Activated CD8-positive, alpha-beta memory T cell treated with anti-CD3 and anti-CD28 coated beads, Interleukin-2, amount 50 U/mL, for 1 hour (primary cell): ENCODE data around the gene RGP1.

ENCODE experiments used
- DNase-seq: peaks from one replicate; pipeline ENCODE4 v3.0.0-alpha.2; 2020; ENCODE audit errors: extremely low read depth

The RGP1 gene

DNA sequence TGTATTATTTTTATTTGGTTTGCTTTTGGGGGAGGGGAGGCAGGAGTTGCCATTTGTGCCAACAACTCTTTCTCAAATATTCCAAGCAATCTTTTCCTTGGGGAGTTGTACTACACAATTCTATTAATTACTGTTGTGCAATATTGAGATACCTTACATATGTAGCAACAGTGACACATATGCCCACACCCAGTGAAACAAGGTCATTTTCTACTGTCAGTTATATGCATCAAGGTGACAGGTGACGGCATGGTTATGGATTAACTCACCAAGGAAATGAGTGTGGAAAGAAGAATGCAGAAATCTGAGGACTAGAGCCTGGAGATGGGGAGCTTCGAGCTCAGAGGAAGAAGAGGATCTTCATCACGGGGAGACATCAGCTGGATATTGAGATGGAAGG, 22.9 kb downstream of the RGP1 start:
- no peak for DNase-seq

DNA sequence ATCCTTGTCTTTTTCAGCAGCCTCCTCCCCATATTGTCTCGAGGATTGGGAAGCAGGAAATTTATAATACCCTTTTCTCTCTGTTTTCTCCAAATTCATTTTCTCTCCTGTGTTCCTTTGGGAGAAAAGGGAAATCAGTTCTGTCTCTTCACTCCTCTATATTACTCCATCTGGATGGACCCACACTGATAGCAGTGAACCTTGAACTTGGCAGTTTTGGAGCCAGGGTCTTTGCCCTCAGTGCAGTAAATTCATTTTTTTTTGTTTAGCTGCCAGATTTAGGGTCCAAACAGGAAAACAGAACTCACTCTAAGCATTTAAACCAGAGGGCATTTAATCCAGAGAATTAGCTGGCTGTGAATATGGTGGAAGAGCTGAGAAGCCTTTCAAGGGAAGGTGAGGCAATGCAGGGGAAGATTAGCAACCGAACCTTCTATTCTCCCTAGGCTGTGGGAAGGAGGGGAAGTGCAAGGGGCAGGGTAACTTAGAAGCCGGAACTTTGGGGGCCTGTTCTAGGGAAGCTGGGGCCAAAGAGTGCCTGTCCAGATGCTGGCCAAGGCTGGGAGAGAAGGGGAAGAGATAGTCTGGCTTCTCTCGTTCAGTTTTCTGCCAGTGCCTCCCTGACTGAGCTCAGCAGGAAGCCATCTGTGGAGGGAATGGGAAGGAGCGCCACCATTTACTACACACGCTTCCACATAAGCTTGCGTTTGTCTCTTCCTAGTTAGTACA, 26.0 kb downstream of the RGP1 start:
- no peak for DNase-seq

GRCh38 chr9:35776018-35776417, 26.9 kb downstream of the RGP1 start:
- DNase-seq, result no peak

- no peak for DNase-seq
Observed at GRCh38 chr9:35778496-35778895, 29.4 kb downstream of the RGP1 start.

GRCh38 chr9:35781066-35781465, 32.0 kb downstream of the RGP1 start:
- DNase-seq, result no peak

- DNase-seq, result no peak
Observed at GRCh38 chr9:35783418-35783817, 34.3 kb downstream of the RGP1 start.

DNA sequence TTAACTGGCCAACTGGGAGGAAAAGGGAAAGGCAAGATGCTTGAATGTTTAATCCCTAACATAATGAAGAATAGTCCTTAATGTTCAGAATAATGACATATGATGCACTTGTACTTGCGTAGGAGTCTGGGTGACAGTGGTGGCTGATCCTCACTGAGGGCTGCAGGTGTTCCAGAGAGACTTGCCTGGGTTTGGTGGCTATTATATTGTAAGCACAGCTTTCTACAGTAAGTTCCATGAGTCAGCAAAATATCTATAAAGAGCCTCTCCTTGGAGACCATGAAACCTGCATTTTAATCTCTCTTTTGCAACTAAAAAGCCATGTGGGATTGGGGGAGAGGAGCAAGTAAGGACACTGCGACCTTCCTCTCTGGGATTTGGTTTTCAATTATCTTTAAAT, 40.5 kb downstream of the RGP1 start:
- no peak for DNase-seq

GRCh38 chr9:35790025-35790384, 40.9 kb downstream of the RGP1 start:
- no peak for DNase-seq

- DNase-seq, result peak; percentile 37
Observed at GRCh38 chr9:35790385-35791296, 41.6 kb downstream of the RGP1 start.

DNA sequence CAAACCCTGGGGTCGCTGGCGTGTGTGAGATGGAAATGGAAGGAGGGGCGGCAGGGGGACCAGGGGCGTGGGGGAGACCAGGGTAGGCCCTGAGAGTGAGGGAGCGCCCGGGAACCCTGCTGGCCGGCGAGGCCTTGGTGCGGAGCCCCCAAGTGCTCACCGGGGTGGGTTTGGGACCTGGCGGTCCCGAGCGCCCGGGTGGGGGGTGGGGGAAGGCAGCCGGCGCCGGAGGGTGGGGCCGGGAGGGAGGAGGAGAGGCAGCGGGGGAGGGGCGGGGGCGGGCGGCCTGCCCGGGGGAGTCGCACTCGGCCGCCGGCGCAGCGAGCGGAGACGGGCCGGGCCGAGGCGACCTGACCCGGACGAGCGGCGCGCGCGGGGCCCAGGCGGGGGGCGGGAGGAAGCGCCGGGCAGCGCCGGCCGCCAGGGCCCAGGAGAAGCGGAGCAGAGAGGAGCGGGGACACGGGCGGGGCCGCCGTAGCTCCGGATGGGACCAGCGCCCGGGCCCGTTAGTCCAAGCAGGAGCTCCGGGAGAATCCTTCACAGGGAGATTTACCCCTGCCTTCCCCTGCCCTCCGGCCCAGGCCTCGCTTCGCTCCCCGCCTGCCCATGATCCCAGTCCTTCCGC, 42.3 kb downstream of the RGP1 start, which contains the start of gene NPR2:
NPR2 (plus strand) TSS at position 295 of the 625 bp plus-strand sequence. CDS start 818 bp downstream, outside the sequence.
- no peak for DNase-seq

GRCh38 chr9:35792024-35792813, 43.1 kb downstream of the RGP1 start:
- no peak for DNase-seq

GRCh38 chr9:35792826-35793225, 43.7 kb downstream of the RGP1 start:
- no peak for DNase-seq

DNA sequence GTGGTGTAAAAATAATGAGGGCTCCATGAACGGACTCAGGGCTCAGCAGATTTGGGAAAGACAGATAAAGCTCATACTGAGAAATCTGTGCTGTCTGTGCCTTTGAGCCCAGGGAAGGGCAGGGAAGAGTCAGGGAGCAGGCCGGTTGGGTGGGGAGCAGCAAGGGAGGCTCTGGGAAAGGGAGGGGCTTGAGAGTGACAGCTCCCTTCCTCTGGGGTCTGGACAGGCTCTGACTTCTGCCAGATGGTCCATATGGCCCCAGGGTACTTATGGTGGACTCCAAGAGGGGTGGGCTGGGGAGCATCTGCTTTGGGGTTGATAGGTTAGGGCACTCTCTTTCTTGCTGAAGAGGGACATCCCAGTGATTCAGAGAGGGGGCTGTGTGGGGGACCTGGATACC, 44.4 kb downstream of the RGP1 start:
- no peak for DNase-seq

DNA sequence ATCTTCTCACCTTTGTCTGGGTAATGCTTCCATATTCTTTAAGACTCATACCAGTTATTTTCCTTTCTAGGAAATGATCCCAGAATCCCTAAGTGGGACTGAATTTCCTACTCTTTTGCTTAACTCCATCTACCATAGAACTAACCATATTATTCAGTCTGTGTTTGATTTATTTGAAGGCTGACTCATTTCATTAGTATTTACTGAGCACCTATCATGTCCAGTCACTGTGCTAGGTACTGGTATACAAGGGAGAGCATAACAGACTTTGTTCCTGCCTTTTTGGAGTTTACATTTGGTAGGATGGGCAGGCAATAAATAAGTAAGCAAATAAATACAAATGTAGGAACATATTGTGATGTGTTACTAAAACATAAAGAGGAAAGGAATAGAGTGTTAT, 46.6 kb downstream of the RGP1 start:
- no peak for DNase-seq

DNA sequence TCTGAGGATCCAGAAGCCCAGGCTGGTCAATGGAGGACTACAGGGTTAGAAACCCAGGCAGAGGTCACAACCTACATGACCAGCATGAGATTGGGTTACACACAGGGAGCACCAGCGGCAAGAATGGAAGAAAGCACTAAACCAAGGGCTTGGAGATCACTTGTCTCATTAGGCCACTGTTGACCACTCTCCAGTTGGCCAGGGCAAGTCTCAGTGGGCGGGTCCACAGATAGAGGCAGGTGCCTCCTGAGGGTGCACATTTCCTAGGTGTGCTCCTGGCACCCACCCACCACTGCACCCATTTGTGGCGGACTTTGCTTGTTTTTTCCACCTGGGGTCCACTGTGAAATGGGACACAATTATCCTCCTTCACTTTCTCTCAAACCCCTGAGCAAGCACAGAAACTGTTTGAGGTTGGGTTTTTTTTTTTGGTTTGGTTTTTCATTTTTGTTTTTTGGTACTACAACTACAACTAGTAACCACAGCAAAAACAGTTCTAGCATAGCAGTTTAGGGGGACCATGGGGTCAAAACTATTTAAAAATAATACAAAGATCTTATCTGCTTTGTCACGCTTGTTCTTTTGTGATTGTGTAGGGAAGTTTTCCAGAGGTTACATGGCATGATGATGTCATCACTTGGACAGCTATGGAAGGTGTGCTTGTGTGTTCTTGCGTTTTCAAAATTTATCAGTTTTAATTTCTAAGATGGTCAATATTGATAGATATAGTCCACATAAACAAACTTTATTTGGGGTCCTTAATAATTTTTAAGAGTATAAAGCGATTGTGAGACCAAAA, 48.4 kb downstream of the RGP1 start:
- no peak for DNase-seq

DNA sequence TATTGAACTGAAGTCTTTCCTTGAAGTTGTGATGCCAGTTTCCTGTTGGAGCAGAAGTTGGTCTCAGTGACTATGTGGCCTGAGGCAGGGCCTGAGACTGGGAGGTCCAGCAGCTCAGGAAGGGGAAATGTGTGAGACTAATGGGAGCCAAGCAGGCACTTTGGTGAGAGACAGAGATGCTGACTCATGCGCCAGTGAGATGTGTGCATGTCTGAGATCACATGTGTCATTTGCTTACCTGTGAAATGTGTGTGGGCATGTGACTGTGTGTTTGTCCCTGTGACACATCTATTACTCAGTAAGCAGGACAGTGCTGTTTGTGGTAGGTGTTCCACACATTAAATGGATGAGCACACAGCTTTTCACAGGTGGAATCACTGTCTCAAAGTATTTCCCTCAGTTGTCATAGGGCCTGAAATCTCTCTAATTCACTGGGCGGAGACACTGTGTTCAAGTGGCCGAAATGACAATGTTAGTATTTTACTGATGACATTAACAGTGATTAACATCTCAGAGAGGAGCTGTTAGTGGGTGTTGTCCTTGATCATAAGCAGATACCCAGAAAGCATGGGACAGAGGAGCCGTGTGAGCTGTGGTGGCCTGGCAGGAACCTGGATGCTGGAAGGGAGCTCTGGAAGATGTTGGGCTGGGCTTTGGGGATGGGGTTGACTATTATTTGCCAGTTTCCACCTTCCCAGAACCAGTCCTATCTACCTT, 49.7 kb downstream of the RGP1 start:
- DNase-seq, result no peak

- no peak for DNase-seq
Observed at GRCh38 chr9:35800530-35800929, 51.4 kb downstream of the RGP1 start.

GRCh38 chr9:35801328-35802128, 52.4 kb downstream of the RGP1 start:
- DNase-seq, result no peak

DNA sequence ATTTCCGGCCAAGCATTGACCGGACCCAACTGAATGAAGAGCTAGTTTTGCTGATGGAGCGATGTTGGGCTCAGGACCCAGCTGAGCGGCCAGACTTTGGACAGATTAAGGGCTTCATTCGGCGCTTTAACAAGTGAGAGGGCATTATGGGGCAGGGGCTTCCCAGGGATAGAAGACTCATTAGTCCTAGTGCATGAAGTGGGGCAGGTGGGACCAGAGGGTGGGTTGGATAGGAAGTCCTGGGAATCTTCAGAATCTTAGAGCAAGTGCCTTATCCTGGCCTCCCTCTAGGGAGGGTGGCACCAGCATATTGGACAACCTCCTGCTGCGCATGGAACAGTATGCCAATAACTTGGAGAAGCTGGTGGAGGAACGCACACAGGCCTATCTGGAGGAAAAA, 57.0 kb downstream of the RGP1 start:
- DNase-seq, result no peak
